Body of pancreas (tissue), 4 donors: ENCODE measurements around the gene CSPG5. TPM values are rescaled to one million over a fixed set of nuclear protein-coding genes. Genes with fewer than 3 reads are reported as not detected.
A peak's percentile ranks its signal among the peaks of the same experiment; 100 is the strongest.

Experiments used
- ATAC-seq: fragments of 150-250 bp; one replicate; pipeline ENCODE4 v1.9.1; 2016
- DNase-seq, 4 donors: peaks; one replicate each; pipeline ENCODE4 v3.0.0-alpha.2; 2019
- H3K27ac ChIP-seq, 4 donors: fragments of 200-600 bp; sonication (generic); 1 replicate in 3 of 4; 2 replicates in 1 of 4; pipeline versions ENCODE4 v1.5.1 to v1.6.1; 2016 to 2019; ENCODE audit warnings: mild to moderate bottlenecking in 1 of 4, mixed read lengths in 1 of 4, moderate library complexity in 1 of 4
- H3K27me3 ChIP-seq, 2 donors: fragments of 200-600 bp; sonication (generic); one replicate each; pipeline ENCODE4 v1.6.0; 2016; ENCODE audit warnings: mild to moderate bottlenecking in 1 of 2
- H3K36me3 ChIP-seq, 2 donors: fragments of 200-600 bp; sonication (generic); replicated peaks in 1 of 2; 2 replicates each; pipeline ENCODE4 v1.5.1; 2016; ENCODE audit warnings: low read depth in 2 of 2; ENCODE audit not compliant: insufficient read depth in 1 of 2
- H3K4me1 ChIP-seq: fragments of 200-600 bp; sonication (generic); one replicate; pipeline ENCODE4 v1.6.0; 2016
- H3K4me3 ChIP-seq, 2 donors: fragments of 200-600 bp; sonication (generic); 1 replicate in 1 of 2; 2 replicates in 1 of 2; pipeline ENCODE4 v1.5.1; 2016 to 2019
- H3K9me3 ChIP-seq, 3 donors: fragments of 200-600 bp; sonication (generic); 1 replicate in 2 of 3; 2 replicates in 1 of 3; pipeline ENCODE4 v1.5.1; 2016
- CTCF ChIP-seq, 7 experiments: fragments of 450-650 bp in 4 of 7; fragments of 200-600 bp in 3 of 7; sonication (generic) in 3 of 7; IDR thresholded peaks; one replicate each; pipeline ENCODE4 v1.5.1; 2016 to 2019; ENCODE audit warnings: antibody characterized with exemption in 7 of 7
- POLR2A ChIP-seq, 3 donors: fragments of 450-650 bp; IDR thresholded peaks; one replicate each; pipeline ENCODE4 v1.6.1; 2016; ENCODE audit warnings: antibody characterized with exemption in 3 of 3, mild to moderate bottlenecking in 2 of 3
- WGBS, 2 donors: methylation state at CpG; one replicate each; pipeline ENCODE4 v1.1.5; 2017; 5-methylcytosine and 5-hydroxymethylcytosine counted together
- intact Hi-C: fragments of 100-400 bp; cut with DNase I; formaldehyde crosslinking; loops from one replicate; pipeline ENCODE4 v1.15.1; 2023
- total RNA-seq, 2 donors: library from RNA; depleted of rRNA; stranded (reverse); fragments of >200 nt; gene quantifications; one replicate each; pipeline ENCODE4 v1.1.0, GENCODE V29; 2016

CSPG5 gene
- total RNA-seq, 2 donors from 2014 or later, result 0.26 to 0.66 TPM

GRCh38 chr3:47520756-47521155 lies 57.9 kb downstream of the CSPG5 start:
- Histone ChIP-seq H3K36me3 (no peaks in the 10 kb centered on the region), H3K9me3 (no peaks in the 10 kb centered on the region), H3K4me1 (peaks cover 11% of the 10 kb centered on the region), H3K27me3 (no peaks in the 10 kb centered on the region), H3K27ac (no peak overlapping the region), H3K4me3 (no peak overlapping the region)
- intact Hi-C loops, result loop anchor here (5.0 kb wide), 1 partner anchor 267 kb away; no protein-coding TSS in a partner anchor
- ATAC-seq (no peak), DNase-seq (no peak)
- TF ChIP-seq CTCF (IDR thresholded peaks at IDR 0.05) (no peak), POLR2A (IDR thresholded peaks at IDR 0.05) (no peak)

GRCh38 chr3:47517937-47518336 lies 60.7 kb downstream of the CSPG5 start:
- TF ChIP-seq POLR2A (IDR thresholded peaks at IDR 0.05), result no peak
- TF ChIP-seq CTCF (IDR thresholded peaks at IDR 0.05), result no peak

DNA sequence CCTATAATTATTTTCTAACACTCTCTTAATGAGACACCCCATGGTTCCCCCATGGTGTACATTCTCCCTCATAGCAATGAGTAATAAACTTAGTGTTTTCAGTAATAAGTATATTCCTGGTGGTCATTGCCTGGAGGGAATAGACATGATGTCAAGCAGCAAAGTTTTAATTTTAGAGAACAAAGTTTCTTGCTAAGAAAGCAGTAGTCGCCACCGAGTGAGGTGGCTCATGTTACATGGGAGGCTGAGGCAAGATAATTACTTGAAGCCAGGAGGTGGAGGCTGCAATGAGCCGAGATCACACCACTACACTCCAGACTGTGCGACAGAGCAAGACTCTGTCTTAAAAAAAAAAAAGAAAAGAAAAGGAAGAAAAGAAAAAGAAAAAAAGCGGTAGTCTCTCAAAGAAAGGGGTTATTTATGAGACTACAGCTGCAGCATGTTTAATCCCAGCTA lies 62.8 kb downstream of the CSPG5 start:
- Histone ChIP-seq H3K27ac (peak overlapping the region in 2 of 4 donors; percentile 57 to 89), H3K36me3 (no peaks in the 10 kb centered on the region), H3K4me3 (no peak overlapping the region), H3K27me3 (no peaks in the 10 kb centered on the region), H3K4me1 (peaks cover 33% of the 10 kb centered on the region), H3K9me3 (no peaks in the 10 kb centered on the region)
- TF ChIP-seq CTCF (IDR thresholded peaks at IDR 0.05) (no peak), POLR2A (IDR thresholded peaks at IDR 0.05) (no peak)
- WGBS, 2 donors, result 69 to 73% methylated on average over 5 of the region's 5 CpGs
- ATAC-seq, result no peak
- no peak for DNase-seq
- intact Hi-C loops, result no loop called here

More at GRCh38 chr3:47517937-47518336, 60.7 kb downstream of the CSPG5 start:
- ATAC-seq (no peak), DNase-seq (no peak)
- Histone ChIP-seq H3K27me3 (no peaks in the 10 kb centered on the region), H3K4me1 (peaks cover 26% of the 10 kb centered on the region), H3K27ac (no peak overlapping the region), H3K9me3 (no peaks in the 10 kb centered on the region), H3K4me3 (no peak overlapping the region), H3K36me3 (no peaks in the 10 kb centered on the region)
- intact Hi-C loops, result no loop called here
- 65 to 75% methylated on average over 2 of the region's 2 CpGs for WGBS, 2 donors

DNA sequence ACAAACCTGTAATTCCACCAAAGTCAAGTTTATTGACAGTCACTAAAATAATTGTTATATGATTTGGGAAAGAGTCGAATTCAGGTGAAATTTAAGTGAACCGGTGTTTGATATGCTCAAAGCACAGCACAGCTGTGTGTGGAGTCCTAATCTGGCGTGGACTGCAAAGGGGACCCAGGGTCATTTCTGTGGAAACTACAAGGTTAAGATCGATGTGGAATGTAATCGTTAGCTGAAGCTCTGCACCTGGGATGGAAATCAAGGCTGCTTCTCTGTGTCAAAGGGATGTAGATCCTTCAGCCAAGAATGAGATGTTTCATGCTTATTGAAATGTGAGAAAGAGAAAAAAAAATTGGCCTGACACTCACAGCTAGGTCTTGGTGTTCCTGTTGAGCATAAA lies 63.6 kb downstream of the CSPG5 start:
- peak in 2 of 4 donors; percentile 18 to 22 for DNase-seq
- H3K9me3 ChIP-seq, result no peaks in the 10 kb centered on the region
- TF ChIP-seq POLR2A (IDR thresholded peaks at IDR 0.05) (no peak), CTCF (IDR thresholded peaks at IDR 0.05) (no peak)
- H3K27ac ChIP-seq, result peak overlapping the region in 3 of 4 donors; percentile 89 to 96 (median 89)
- no peak overlapping the region for H3K4me3 ChIP-seq
- no peak for ATAC-seq
- H3K4me1 ChIP-seq, result peaks cover 33% of the 10 kb centered on the region
- 7 to 17% methylated on average over 5 of the region's 5 CpGs for WGBS, 2 donors
- no peaks in the 10 kb centered on the region for H3K36me3 ChIP-seq
- no peaks in the 10 kb centered on the region for H3K27me3 ChIP-seq
- intact Hi-C loops, result no loop called here
